Stimulated activated CD4-positive, alpha-beta T cell treated with anti-CD3 and anti-CD28 coated beads, Interleukin-4, amount 100 ng/mL, for 48 hours (primary cell): Measurements from ENCODE around the gene PKD2L2.
"Not testable (repeated sequence)": the region's sequence is repeated elsewhere in the genome, so short reads cannot be mapped to it uniquely, and the experiment has no call there.

ENCODE experiments used
- DNase-seq, 2 donors: peaks; one replicate each; pipeline ENCODE4 v3.0.0-alpha.2; 2020; ENCODE audit warnings: low read depth in 2 of 2

Gene PKD2L2

DNA sequence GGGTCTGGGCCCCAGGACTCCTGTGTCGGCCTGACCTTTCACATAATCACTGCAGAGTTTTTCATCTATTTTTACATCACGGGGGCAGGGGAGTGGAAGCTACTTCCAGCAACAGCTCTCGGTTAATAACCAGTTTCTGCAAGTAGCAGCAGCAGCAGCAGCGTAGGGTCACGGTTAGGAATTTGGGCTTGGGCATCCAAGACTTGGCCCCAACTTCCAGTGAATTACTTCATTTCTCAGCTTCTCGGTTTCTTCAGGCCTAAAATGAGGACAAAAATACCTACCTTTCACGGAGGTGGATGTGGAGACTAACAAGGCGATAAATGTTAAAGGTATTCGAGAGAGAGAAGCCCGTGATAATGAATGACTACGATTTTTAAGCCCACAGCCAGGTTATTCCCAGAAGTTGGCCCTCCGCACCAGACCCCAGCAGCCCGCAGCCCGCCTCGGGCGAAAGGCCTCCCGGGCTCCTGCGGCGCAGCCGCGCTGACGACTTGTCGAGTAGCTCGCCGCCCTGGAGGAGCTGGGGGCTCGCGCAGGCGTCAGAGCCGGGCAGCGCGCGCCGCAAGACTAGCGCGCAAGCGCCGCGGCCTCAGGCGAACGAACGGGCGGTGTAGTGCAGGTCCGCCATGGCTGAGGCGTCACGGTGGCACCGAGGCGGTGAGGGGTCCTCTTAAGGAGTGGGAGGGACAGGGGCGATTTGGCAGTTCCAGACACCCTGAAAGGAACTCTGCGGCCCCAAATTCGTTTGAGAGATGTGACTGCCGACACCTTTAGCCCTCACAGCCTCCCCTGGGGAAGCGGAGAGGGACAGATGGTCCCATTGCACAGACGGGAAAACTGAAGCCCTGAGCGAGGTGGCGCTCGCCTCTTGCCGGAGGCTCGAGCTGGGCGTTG lies at the start of gene PKD2L2:
Gene PKD2L2, plus strand, starts transcription at position 595 of the 897 bp plus-strand sequence. Its CDS starts 35 bp downstream, at position 630.
- peak; percentile 69 to 79 for DNase-seq

DNA sequence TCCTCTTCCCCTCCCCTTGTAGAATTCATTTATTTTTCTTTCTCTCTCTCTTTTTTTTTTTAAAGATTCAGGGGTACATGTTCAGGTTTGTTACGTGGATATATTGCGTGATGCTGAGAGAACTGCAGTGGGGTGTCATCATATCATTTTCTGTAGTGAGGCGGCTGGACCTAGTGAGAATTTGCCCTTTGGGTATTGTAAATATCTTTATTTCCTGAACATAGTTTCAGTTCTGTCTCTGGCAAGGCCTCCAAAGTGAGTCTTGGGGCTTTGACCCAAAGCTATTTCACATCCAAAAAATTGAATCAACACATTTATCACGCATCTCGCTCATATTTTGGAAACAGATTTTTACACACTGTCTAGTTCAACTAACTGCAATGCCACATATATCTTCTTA lies 47.0 kb upstream of the PKD2L2 start:
- DNase-seq: no peak

DNA sequence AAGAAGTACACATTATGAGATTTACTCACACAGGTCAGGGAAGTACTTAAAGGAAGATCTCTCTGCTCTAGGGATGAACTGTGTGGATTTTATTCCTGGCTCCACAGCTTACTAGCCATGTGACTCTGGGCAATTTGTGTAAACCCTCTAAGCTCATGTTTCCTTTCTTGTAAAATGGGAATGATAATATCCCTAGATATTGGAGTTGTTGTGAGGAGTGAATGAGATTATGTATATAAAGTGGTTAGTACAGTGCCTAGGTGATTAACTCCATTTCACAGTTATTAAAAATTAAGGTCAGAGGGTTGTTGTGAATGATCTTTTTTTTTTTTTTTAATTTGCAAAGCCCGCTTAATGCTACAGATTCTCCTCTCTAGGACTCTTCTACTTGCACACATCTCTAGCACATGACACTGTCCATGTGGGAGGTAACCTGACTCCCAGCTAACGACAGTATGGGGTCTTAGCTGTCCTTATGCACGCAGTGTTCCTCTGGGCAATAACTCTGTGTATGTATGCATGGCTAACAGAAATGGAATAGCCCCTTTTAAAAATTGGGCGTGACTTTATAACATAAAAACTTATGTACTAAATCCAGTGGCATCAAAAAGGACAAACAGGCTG lies 45.5 kb upstream of the PKD2L2 start:
- DNase-seq: no peak

- DNase-seq: no peak
Observed at GRCh38 chr5:137845472-137845871, 43.8 kb upstream of the PKD2L2 start.

DNA sequence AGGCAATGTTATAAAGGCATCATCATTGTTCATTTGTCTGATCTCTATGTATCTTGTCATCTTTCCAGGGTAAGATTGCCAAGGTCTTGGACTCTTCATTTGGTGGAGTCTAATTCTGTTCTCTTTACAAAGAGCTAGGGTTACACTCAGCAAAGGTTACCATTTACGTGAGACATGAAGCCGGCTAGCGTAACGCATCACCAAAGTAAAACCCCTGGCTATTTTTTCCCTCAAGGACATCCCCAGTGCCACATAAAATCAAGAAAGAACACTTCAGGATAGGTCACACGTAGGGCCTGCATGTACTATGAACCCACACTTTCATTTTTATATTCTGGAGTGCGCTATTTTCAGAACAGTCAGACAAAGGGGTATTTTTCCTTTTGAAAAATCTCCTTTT lies 41.6 kb upstream of the PKD2L2 start:
- DNase-seq: no peak

DNA sequence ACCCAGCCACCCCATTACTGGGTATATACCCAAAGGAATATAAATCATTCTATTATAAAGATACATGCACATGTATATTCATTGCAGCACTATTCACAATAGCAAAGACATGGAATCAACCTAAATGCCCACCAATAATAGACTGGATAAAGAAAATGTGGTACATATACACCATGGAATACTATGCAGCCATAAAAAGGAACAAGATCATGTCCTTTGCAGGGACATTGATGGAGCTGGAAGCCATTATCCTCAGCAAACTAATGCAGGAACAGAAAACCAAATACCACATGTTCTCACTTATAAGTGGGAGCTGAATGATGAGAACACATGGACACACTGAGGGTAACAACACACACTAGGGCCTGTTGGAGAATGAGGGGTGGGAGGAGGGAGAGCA lies 36.1 kb upstream of the PKD2L2 start:
- DNase-seq: not testable (repeated sequence)

- no peak for DNase-seq
Observed at GRCh38 chr5:137856201-137856600, 33.1 kb upstream of the PKD2L2 start.

- DNase-seq: no peak
Observed at GRCh38 chr5:137856916-137857862, 32.1 kb upstream of the PKD2L2 start.

DNA sequence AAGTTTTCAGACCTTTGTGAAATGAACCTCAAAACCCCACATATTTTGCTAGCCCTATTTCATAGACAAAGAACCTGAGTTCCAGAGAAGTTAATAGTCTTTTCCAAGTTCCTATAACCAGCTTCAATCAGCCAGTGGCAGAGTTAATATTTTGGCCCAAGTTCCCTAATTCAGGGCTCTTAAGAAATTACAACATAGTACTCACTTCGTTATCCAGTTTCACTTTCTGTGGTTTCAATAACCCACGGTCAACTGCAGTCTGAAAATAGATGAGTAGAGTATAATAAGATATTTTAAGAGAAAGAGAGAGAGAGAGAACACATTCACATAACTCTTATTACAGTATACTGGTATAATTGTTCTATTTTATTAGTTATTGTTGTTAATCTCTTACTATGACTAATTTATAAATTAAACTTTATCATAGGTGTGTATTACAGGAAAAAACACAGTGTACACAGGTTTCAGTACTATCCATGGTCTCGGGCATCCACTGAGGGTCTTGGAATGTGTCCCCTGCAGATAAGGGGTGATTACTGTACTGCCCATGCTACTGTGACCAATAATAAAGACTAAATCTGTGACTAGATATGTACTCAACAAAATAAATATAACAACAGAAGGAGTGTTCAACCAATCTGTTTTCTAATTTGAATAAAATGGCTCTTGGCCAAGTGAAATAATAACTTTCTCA lies 30.9 kb upstream of the PKD2L2 start:
- no peak for DNase-seq

DNA sequence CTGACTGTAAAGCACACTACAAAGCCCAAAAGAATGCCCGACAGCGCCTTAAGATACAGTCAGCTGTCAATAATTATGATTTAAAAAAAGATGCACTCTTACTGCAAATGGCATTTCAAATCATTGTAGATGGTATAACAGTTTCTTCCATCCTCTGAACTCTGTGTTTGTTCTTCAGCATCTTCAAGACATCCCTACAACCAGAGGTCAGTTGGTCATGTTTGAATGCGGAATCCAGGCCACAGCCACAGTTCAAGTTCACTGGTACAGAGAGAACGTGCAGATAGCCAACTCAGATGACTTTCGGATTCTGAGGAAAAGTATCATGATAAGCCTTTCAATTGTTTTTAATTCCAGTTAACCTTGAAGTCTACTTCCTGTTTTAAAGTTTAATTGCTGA lies 30.3 kb upstream of the PKD2L2 start:
- DNase-seq: no peak

DNA sequence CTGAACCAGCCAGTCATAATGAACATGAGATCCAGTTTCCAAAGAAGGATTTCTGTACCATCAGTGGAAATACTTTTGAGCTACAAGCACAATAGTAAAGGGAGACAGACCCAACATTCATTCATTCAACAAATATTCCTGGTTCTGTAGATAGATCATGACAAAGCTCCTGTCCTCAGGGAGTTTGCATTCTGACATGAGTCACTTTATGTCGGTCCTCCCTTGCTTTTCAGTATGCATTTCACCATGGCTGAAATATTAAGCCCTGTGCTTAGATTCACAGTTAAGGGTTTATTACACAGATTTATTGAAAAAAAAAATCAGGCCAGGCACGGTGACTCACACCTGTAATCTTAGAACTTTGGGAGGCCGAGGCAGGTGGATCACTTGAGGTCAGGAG lies 27.0 kb upstream of the PKD2L2 start:
- DNase-seq: no peak

DNA sequence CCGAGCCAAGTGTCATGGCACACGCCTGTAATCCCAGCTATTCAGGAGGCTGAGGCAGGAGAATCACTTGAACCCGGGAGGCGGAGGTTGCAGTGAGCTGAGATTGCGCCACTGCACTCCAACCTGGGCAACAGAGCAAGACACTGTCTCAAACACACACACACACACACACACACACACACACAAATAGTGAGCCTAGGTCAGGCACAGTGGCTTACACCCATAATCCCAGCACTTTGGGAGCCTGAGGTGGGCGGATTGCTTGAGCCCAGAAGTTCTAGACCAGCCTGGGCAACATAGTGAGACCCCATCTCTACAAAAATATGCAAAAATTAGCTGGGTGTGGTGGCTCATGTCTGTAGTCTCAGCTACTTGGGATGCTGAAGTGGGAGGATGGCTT lies 25.6 kb upstream of the PKD2L2 start:
- DNase-seq: not testable (repeated sequence)

GRCh38 chr5:137866541-137867388 lies 22.5 kb upstream of the PKD2L2 start:
- DNase-seq: no peak

- no peak for DNase-seq
Observed at GRCh38 chr5:137867664-137868063, 21.6 kb upstream of the PKD2L2 start, which contains the start of gene MYOT. TSS of gene MYOT (plus strand) at chr5:137867860. CDS start at chr5:137870652, 2,792 bp downstream.

DNA sequence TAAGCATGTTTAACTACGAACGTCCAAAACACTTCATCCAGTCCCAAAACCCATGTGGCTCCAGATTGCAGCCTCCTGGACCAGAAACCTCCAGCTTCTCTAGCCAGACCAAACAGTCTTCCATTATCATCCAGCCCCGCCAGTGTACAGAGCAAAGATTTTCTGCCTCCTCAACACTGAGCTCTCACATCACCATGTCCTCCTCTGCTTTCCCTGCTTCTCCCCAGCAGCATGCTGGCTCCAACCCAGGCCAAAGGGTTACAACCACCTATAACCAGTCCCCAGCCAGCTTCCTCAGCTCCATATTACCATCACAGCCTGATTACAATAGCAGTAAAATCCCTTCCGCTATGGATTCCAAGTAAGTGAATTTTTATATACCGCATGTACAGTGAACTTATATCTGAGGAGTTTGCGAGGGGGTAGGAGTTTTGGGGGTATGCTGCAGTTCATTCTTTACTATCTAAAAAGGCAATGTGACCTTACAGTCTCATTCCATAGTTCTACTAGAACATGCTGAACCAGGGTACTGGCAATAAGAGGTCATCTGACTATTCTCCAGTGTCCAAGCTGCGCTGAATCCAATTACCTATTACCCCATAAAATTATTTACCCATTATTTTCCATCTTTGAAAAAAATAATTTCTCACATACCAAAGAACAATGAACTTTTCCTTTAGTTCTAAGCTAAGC lies 18.5 kb upstream of the PKD2L2 start:
- no peak for DNase-seq

DNA sequence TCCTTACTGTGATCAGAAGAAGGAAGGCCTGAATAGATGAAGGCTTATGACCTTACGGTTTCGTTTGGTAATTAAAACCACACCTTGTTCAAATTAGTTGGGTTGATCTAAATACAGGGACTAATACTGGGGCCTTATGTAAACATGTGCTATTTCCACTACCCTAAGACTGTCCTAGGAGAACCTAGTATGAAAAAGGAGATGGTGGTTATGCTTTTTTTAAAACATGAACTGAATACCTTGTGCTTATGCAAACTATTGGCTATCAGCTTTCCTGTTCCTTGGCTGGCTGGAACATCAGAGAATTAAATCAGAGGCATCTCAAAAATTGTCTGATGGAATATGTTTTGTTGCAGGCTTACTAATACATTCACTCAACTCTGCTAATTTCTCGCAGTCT lies 17.7 kb upstream of the PKD2L2 start:
- no peak for DNase-seq

GRCh38 chr5:137872466-137872865 lies 16.8 kb upstream of the PKD2L2 start:
- no peak for DNase-seq

DNA sequence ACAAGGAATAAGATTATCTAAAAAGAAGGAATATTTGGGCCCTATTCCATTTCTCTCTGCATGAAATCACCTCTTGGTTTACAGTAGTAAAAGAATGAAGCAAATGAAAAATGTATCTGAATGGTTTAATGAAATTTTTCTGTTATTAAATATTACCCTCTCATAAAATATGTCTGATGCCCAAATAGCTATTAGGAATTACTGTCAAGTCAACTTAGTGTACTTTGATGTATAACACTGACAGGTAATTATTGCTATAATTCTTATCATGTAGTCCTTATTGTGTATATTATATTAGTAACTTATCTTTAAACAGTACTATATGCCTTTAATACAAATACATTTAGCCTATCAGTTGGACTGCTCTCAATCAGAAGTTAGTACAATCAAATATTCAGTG lies 13.2 kb upstream of the PKD2L2 start:
- no peak for DNase-seq

DNA sequence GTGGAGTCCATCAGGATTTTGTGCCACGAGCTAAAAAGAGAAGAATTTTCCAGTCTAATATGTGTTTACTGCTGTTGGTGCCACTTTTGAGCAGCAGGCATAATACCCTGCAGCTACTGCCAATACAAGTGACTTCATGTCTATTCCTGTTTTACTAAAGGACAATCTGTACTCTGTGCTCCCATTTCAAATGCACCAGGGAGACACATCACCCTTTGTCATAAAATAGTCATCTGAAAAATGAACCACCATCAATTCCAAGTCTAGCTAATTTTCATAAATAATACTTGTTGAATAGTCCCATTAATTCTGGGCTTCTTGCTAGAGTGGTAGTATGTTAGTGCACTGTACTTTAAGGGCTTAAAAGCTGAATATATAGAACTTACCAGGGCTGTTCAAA lies 8.9 kb upstream of the PKD2L2 start:
- no peak for DNase-seq

- no peak for DNase-seq
Observed at GRCh38 chr5:137887831-137888230, 1.4 kb upstream of the PKD2L2 start.
